Measurements from ENCODE around the gene CCDC127. TPM values are rescaled to one million over a fixed set of nuclear protein-coding genes. Genes with fewer than 3 reads are reported as not detected.
A peak's percentile ranks its signal among the peaks of the same experiment; 100 is the strongest.
"Not testable (repeated sequence)": the region's sequence is repeated elsewhere in the genome, so short reads cannot be mapped to it uniquely, and the experiment has no call there.

CCDC127 gene
- total RNA-seq, 1 donor from 2014 or later = 2.9 TPM

DNA sequence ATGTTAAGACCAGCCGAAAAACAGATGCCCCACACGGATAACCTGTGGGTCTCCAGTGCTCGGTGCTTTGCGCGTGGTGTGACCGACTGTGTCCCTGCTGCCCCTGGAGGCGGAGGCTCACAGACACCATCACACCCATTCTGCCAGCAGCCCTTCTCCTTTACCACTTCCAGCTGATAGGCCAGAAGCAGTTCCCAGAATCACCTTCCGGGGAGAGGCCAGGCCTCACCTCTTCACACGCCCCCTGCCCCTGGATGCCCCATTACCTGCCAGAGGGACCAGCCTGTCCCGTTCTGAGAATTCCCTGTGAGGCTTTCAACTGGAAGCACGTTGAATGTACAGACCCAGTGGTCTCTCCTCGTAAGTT lies 48.2 kb downstream of the CCDC127 start:
- no peaks in the 10 kb centered on the region for H3K27me3 ChIP-seq (ENCODE audit: control insufficient read depth, insufficient read depth, low read length)
- no peak for FAIRE-seq
- no peak for TF ChIP-seq CTCF (IDR thresholded peaks at IDR 0.05; ENCODE audit: insufficient read depth, low read length, severe bottlenecking)

GRCh38 chr5:169071-169727 lies 48.8 kb downstream of the CCDC127 start:
- no peak for FAIRE-seq
- H3K4me3 ChIP-seq (ENCODE audit: low read depth, low read length) = no peak overlapping the region
- DNase-seq (ENCODE audit: low read depth) = no peak
- H3K36me3 ChIP-seq (ENCODE audit: control insufficient read depth, insufficient read depth, low read length) = no peaks in the 10 kb centered on the region
- H3K27me3 ChIP-seq (ENCODE audit: control insufficient read depth, insufficient read depth, low read length) = no peaks in the 10 kb centered on the region
- no peak for TF ChIP-seq CTCF (IDR thresholded peaks at IDR 0.05; ENCODE audit: insufficient read depth, low read length, severe bottlenecking)

More for the DNA sequence above, 48.2 kb downstream of the CCDC127 start:
- DNase-seq (ENCODE audit: low read depth) = no peak
- no peaks in the 10 kb centered on the region for H3K36me3 ChIP-seq (ENCODE audit: control insufficient read depth, insufficient read depth, low read length)
- no peak overlapping the region for H3K4me3 ChIP-seq (ENCODE audit: low read depth, low read length)

- DNase-seq (ENCODE audit: low read depth) = peak; percentile 30
- no peak for FAIRE-seq
- H3K36me3 ChIP-seq (ENCODE audit: control insufficient read depth, insufficient read depth, low read length) = no peaks in the 10 kb centered on the region
- H3K4me3 ChIP-seq (ENCODE audit: low read depth, low read length) = no peak overlapping the region
- H3K27me3 ChIP-seq (ENCODE audit: control insufficient read depth, insufficient read depth, low read length) = no peaks in the 10 kb centered on the region
- no peak for TF ChIP-seq CTCF (IDR thresholded peaks at IDR 0.05; ENCODE audit: insufficient read depth, low read length, severe bottlenecking)
Measured at GRCh38 chr5:167982-168660, 49.8 kb downstream of the CCDC127 start.

DNA sequence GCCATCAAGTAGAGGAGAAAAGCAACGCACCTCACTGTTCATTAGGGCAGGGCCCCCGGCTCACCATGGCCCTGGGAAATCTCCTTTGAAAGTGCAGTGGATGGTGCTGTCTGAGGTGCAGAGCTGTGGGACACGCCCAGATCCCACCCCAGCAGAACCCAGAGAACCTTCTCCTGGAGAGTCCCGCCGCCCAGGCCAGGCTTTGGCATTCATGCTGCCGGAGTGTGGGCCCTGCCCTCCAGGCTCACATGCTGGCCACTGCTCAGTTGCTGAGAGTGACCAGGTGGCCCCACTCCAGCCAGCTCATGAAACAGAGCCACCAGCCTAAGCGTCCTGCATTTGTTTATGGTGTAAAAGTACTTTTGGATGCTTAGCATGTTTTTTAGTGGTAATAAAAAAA lies 50.4 kb downstream of the CCDC127 start:
- FAIRE-seq = no peak
- no peaks in the 10 kb centered on the region for H3K36me3 ChIP-seq (ENCODE audit: control insufficient read depth, insufficient read depth, low read length)
- no peak for TF ChIP-seq CTCF (IDR thresholded peaks at IDR 0.05; ENCODE audit: insufficient read depth, low read length, severe bottlenecking)
- H3K27me3 ChIP-seq (ENCODE audit: control insufficient read depth, insufficient read depth, low read length) = no peaks in the 10 kb centered on the region
- DNase-seq (ENCODE audit: low read depth) = no peak
- no peak overlapping the region for H3K4me3 ChIP-seq (ENCODE audit: low read depth, low read length)

DNA sequence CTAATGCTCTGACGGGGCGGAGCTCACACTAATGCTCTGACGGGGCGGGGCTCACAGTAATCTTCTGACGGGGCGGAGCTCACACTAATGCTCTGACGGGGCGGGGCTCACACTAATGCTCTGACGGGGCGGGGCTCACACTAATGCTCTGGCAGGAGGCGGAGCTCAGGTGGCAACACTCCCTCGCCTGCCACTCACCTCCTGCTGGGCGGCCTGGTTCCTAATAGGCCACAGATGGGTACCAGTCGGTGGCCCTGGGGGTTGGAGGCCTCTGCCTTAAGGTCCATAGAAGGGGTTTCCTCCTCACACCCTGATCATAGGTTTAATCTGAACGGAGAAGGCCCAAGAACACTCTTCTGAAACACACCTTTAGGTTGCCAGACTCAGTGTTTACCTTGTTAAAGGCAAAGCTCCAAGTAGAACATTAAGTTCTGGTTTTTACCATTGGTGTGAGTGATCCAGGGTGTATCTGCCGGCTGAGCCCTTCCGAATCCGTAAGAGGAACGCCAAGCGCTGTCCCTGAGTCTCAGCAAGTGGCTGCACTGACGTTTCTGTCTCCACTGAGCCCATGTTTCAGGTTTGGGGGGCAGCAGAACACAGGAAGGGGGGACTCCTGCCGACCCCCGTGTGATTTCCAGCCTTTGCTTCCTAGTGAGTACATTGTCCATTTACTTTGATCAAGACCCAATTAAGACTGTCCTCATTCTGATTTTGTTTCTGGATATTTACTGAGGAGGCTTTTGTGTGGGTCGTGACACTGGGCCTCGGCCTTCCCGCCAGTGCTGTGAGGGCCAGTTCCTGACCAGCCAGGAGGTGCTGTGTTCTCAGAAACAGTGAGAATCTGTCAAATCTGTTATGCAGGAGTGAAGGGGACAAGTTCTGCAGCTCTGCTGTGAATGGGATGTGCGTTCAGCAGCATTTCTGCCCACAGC lies 51.2 kb downstream of the CCDC127 start:
- no peak for TF ChIP-seq CTCF (IDR thresholded peaks at IDR 0.05; ENCODE audit: insufficient read depth, low read length, severe bottlenecking)
- Histone ChIP-seq H3K27me3 (ENCODE audit: control insufficient read depth, insufficient read depth, low read length) (no peaks in the 10 kb centered on the region), H3K36me3 (ENCODE audit: control insufficient read depth, insufficient read depth, low read length) (no peaks in the 10 kb centered on the region), H3K4me3 (ENCODE audit: low read depth, low read length) (no peak overlapping the region)
- no peak for FAIRE-seq
- no peak for DNase-seq (ENCODE audit: low read depth)

GRCh38 chr5:164783-165182 lies 53.2 kb downstream of the CCDC127 start:
- not testable (repeated sequence) for H3K27me3 ChIP-seq (ENCODE audit: control insufficient read depth, insufficient read depth, low read length); H3K4me3 ChIP-seq (ENCODE audit: low read depth, low read length)

More at GRCh38 chr5:164783-165182, 53.2 kb downstream of the CCDC127 start:
- DNase-seq (ENCODE audit: low read depth); FAIRE-seq; H3K36me3 ChIP-seq (ENCODE audit: control insufficient read depth, insufficient read depth, low read length): not testable (repeated sequence)
